ENCODE measurements around the gene OSCP1.
"Not testable (repeated sequence)": the region's sequence is repeated elsewhere in the genome, so short reads cannot be mapped to it uniquely, and the experiment has no call there.

OSCP1 gene

GRCh38 chr1:36487906-36488305 lies 37.7 kb upstream of the OSCP1 start:
- in situ Hi-C loops (cut with HindIII; ENCODE audit: low pct_ligation_motif_present, low sequenced_read_pairs) = no loop called here
- DNase-seq = no peak
- no peaks in the 10 kb centered on the region for H3K27me3 ChIP-seq (replicated peaks)
- TF ChIP-seq CTCF (IDR thresholded peaks at IDR 0.05; ENCODE audit: low read depth, low read length, missing control alignments) = no peak
- no peak overlapping the region for H3K4me3 ChIP-seq (ENCODE audit: low read depth, low read length)
- H3K27ac ChIP-seq = no peak overlapping the region
- H3K36me3 ChIP-seq (replicated peaks) = no peaks in the 10 kb centered on the region

- H3K4me3 ChIP-seq (ENCODE audit: low read depth, low read length); DNase-seq; H3K27me3 ChIP-seq (replicated peaks); H3K36me3 ChIP-seq (replicated peaks); in situ Hi-C loops (cut with HindIII; ENCODE audit: low pct_ligation_motif_present, low sequenced_read_pairs); H3K27ac ChIP-seq: not testable (repeated sequence)
Measured at GRCh38 chr1:36487336-36487725, 37.1 kb upstream of the OSCP1 start.

GRCh38 chr1:36486439-36487335 lies 36.4 kb upstream of the OSCP1 start:
- Histone ChIP-seq H3K27me3 (replicated peaks) (no peaks in the 10 kb centered on the region), H3K36me3 (replicated peaks) (no peaks in the 10 kb centered on the region), H3K27ac (no peak overlapping the region), H3K4me3 (ENCODE audit: low read depth, low read length) (no peak overlapping the region)
- no peak for DNase-seq
- no peak for TF ChIP-seq CTCF (IDR thresholded peaks at IDR 0.05; ENCODE audit: low read depth, low read length, missing control alignments)
- in situ Hi-C loops (cut with HindIII; ENCODE audit: low pct_ligation_motif_present, low sequenced_read_pairs) = no loop called here

- DNase-seq = no peak
- no peak for TF ChIP-seq CTCF (IDR thresholded peaks at IDR 0.05; ENCODE audit: low read depth, low read length, missing control alignments)
- in situ Hi-C loops (cut with HindIII; ENCODE audit: low pct_ligation_motif_present, low sequenced_read_pairs) = no loop called here
- Histone ChIP-seq H3K27me3 (replicated peaks) (no peaks in the 10 kb centered on the region), H3K36me3 (replicated peaks) (no peaks in the 10 kb centered on the region), H3K4me3 (ENCODE audit: low read depth, low read length) (no peak overlapping the region), H3K27ac (no peak overlapping the region)
Measured at GRCh38 chr1:36486093-36486438, 35.8 kb upstream of the OSCP1 start.

GRCh38 chr1:36484099-36484498 lies 33.8 kb upstream of the OSCP1 start:
- Histone ChIP-seq H3K4me3 (ENCODE audit: low read depth, low read length) (no peak overlapping the region), H3K27ac (no peak overlapping the region), H3K27me3 (replicated peaks) (no peaks in the 10 kb centered on the region), H3K36me3 (replicated peaks) (no peaks in the 10 kb centered on the region)
- in situ Hi-C loops (cut with HindIII; ENCODE audit: low pct_ligation_motif_present, low sequenced_read_pairs) = no loop called here
- TF ChIP-seq CTCF (IDR thresholded peaks at IDR 0.05; ENCODE audit: low read depth, low read length, missing control alignments) = no peak
- no peak for DNase-seq

GRCh38 chr1:36482724-36483388 lies 32.6 kb upstream of the OSCP1 start, which contains the start of gene CSF3R:
Gene CSF3R (minus strand): TSS chr1:36482913. CDS start chr1:36479496, 3,417 bp downstream.
- no peaks in the 10 kb centered on the region for H3K36me3 ChIP-seq (replicated peaks)
- H3K27ac ChIP-seq = no peak within 1 kb of the TSS
- DNase-seq = no peak
- no peaks in the 10 kb centered on the region for H3K27me3 ChIP-seq (replicated peaks)
- no peak for TF ChIP-seq CTCF (IDR thresholded peaks at IDR 0.05; ENCODE audit: low read depth, low read length, missing control alignments)
- no peak within 1 kb of the TSS for H3K4me3 ChIP-seq (ENCODE audit: low read depth, low read length)
- in situ Hi-C loops (cut with HindIII; ENCODE audit: low pct_ligation_motif_present, low sequenced_read_pairs) = no loop called here

Data from brain microvascular endothelial cell (primary cell).